Left cardiac atrium (tissue), 4 donors: Measurements from ENCODE around the gene CD300LF. TPM values are rescaled to one million over a fixed set of nuclear protein-coding genes. Genes with fewer than 3 reads are reported as not detected.
A peak's percentile ranks its signal among the peaks of the same experiment; 100 is the strongest.

Experiments
- ATAC-seq, 2 donors: fragments of 200-7000 bp; cut with Tn5 transposase; one replicate each; pipeline ENCODE4 v1.9.1; 2020; ENCODE audit warnings: mild to moderate bottlenecking in 2 of 2, moderate library complexity in 2 of 2
- DNase-seq: peaks from one replicate; pipeline ENCODE4 v3.0.0-alpha.2; 2020
- intact Hi-C, 2 donors: fragments of 100-400 bp; cut with DNase I; formaldehyde crosslinking; loops; one replicate each; pipeline versions ENCODE4 v1.14.1 to v1.15.1; 2022 to 2023
- total RNA-seq, 2 donors: library from RNA; stranded (reverse); fragmentation: NEBNext Ultra II Directional; extraction: Animal tissue kit (Norgen Biotek cat#: 25700); gene quantifications; one replicate each; pipeline ENCODE4 v1.2.1, GENCODE V29; 2021
- donor health status: DM: no; HTN: yes; CAD: no.
- donor health status: DM: no; HTN: yes; CAD: no; lungs with severe emphysema.
- donor health status: DM: yes; HTN: yes; CAD: no.
- donor health status: Dilated cardiomyopathy.

The CD300LF gene
- total RNA-seq, 2 donors from 2014 or later = 0.41 to 0.44 TPM

- ATAC-seq (peak; percentile 45 to 53), DNase-seq (peak; percentile 63)
- intact Hi-C loops = loop anchor here in 1 of 2 donors (5.0 kb wide), 1 partner anchor 79 kb away; no protein-coding TSS in a partner anchor
Observed at GRCh38 chr17:74736513-74737298, 24.0 kb upstream of the CD300LF start, which contains the start of gene RAB37. TSS of gene RAB37 (plus strand) at chr17:74737256. CDS start at chr17:74737273, 17 bp downstream.

- ATAC-seq (no peak), DNase-seq (no peak)
- intact Hi-C loops = no loop called here
Observed at GRCh38 chr17:74734256-74734655, 21.5 kb upstream of the CD300LF start.

- intact Hi-C loops = no loop called here
- DNase-seq = no peak
- ATAC-seq = no peak
Observed at GRCh38 chr17:74733365-74734122, 20.8 kb upstream of the CD300LF start.

- intact Hi-C loops = no loop called here
- ATAC-seq (no peak), DNase-seq (no peak)
Observed at GRCh38 chr17:74732042-74732867, 19.5 kb upstream of the CD300LF start.

GRCh38 chr17:74731347-74731605, 18.6 kb upstream of the CD300LF start:
- ATAC-seq (no peak), DNase-seq (no peak)
- intact Hi-C loops = no loop called here

GRCh38 chr17:74730491-74731346, 18.0 kb upstream of the CD300LF start:
- no peak for DNase-seq
- peak; percentile 35 to 57 for ATAC-seq
- intact Hi-C loops = no loop called here

- ATAC-seq (no peak), DNase-seq (no peak)
- intact Hi-C loops = no loop called here
Observed at GRCh38 chr17:74729866-74730265, 17.1 kb upstream of the CD300LF start.

- intact Hi-C loops = no loop called here
- ATAC-seq = no peak
- DNase-seq = no peak
Observed at GRCh38 chr17:74729368-74729767, 16.6 kb upstream of the CD300LF start.

GRCh38 chr17:74728702-74729075, 16.0 kb upstream of the CD300LF start:
- intact Hi-C loops = no loop called here
- DNase-seq (no peak), ATAC-seq (no peak)

GRCh38 chr17:74728033-74728701, 15.4 kb upstream of the CD300LF start:
- ATAC-seq (no peak), DNase-seq (no peak)
- intact Hi-C loops = no loop called here

- ATAC-seq (no peak), DNase-seq (no peak)
- intact Hi-C loops = no loop called here
Observed at GRCh38 chr17:74725111-74725510, 12.4 kb upstream of the CD300LF start.

- no peak for ATAC-seq
- DNase-seq = no peak
- intact Hi-C loops = no loop called here
Observed at GRCh38 chr17:74723891-74724290, 11.2 kb upstream of the CD300LF start.

GRCh38 chr17:74722782-74723181, 10.1 kb upstream of the CD300LF start:
- DNase-seq = no peak
- intact Hi-C loops = no loop called here
- no peak for ATAC-seq

GRCh38 chr17:74720506-74720905, 7.8 kb upstream of the CD300LF start:
- no peak for ATAC-seq
- intact Hi-C loops = no loop called here
- DNase-seq = no peak

GRCh38 chr17:74715144-74715543, 2.4 kb upstream of the CD300LF start:
- intact Hi-C loops = no loop called here
- ATAC-seq (no peak), DNase-seq (no peak)

GRCh38 chr17:74713171-74713755, 540 bp upstream of the CD300LF start:
- intact Hi-C loops = no loop called here
- DNase-seq = no peak
- ATAC-seq = no peak

- intact Hi-C loops = no loop called here
- ATAC-seq (no peak), DNase-seq (no peak)
Observed at GRCh38 chr17:74712301-74712700, 422 bp downstream of the CD300LF start.
